Smooth muscle cell (in vitro differentiated cells): ENCODE results near the gene ERVH48-1. TPM values are rescaled to one million over a fixed set of nuclear protein-coding genes. Genes with fewer than 3 reads are reported as not detected.

Source experiments
- DNase-seq: peaks from one replicate; lab custom pipeline; 2025; ENCODE audit not compliant: unreplicated experiment; lab: John Stamatoyannopoulos, UW
- H2AFZ ChIP-seq: fragments of 200-600 bp; sonication (generic); 2 replicates; pipeline ENCODE4 v1.6.0; 2016; ENCODE audit warnings: antibody characterized with exemption, low read depth, mild to moderate bottlenecking
- H3F3A ChIP-seq: fragments of 200-600 bp; sonication (generic); 2 replicates; pipeline ENCODE4 v1.6.0; 2017; ENCODE audit warnings: antibody characterized with exemption, low read depth
- H3K27ac ChIP-seq: fragments of 200-600 bp; sonication (generic); 2 replicates; pipeline ENCODE4 v1.5.1; 2016; ENCODE audit warnings: low read depth, mild to moderate bottlenecking
- H3K27me3 ChIP-seq: fragments of 200-600 bp; sonication (generic); 2 replicates; pipeline ENCODE4 v1.6.1; 2016; ENCODE audit warnings: low read depth, mild to moderate bottlenecking
- H3K36me3 ChIP-seq: fragments of 200-600 bp; sonication (generic); 2 replicates; pipeline ENCODE4 v1.5.1; 2016; ENCODE audit warnings: low read depth
- H3K4me1 ChIP-seq: fragments of 200-600 bp; sonication (generic); 2 replicates; pipeline ENCODE4 v1.5.1; 2016; ENCODE audit warnings: low read depth
- H3K4me2 ChIP-seq: fragments of 200-600 bp; sonication (generic); 2 replicates; pipeline ENCODE4 v1.6.0; 2016; ENCODE audit warnings: mild to moderate bottlenecking
- H3K4me3 ChIP-seq: fragments of 200-600 bp; sonication (generic); 2 replicates; pipeline ENCODE4 v1.5.1; 2016; ENCODE audit warnings: mild to moderate bottlenecking
- H3K79me2 ChIP-seq: fragments of 200-600 bp; sonication (generic); 2 replicates; pipeline ENCODE4 v1.6.0; 2016; ENCODE audit warnings: low read depth, mild to moderate bottlenecking
- H3K9ac ChIP-seq: fragments of 200-600 bp; sonication (generic); 2 replicates; pipeline ENCODE4 v1.6.0; 2016; ENCODE audit warnings: low read depth
- H3K9me3 ChIP-seq: fragments of 200-600 bp; sonication (generic); replicated peaks from 2 replicates; pipeline ENCODE4 v1.5.1; 2016; ENCODE audit warnings: low read depth
- H4K20me1 ChIP-seq: fragments of 200-600 bp; sonication (generic); 2 replicates; pipeline ENCODE4 v1.6.0; 2016; ENCODE audit warnings: low read depth
- CTCF ChIP-seq: fragments of 200-600 bp; sonication (generic); IDR thresholded peaks from 2 replicates; pipeline ENCODE4 v1.5.1; 2017; ENCODE audit warnings: borderline replicate concordance, mild to moderate bottlenecking, antibody characterized with exemption; ENCODE audit not compliant: insufficient read depth, poor library complexity, severe bottlenecking
- WGBS: methylation state at CpG from one replicate; pipeline ENCODE4 v1.1.7; 2016; ENCODE audit warnings: low lambda C conversion rate; 5-methylcytosine and 5-hydroxymethylcytosine counted together
- microRNA-seq: library from miRNA; unstranded; fragments of <30 nt; microRNA quantifications from one replicate; pipeline ENCODE4, GENCODE V29; 2016; ENCODE audit warnings: borderline number of aligned reads
- polyA plus RNA-seq: library from polyadenylated mRNA; unstranded; fragments of >200 nt; fragmentation: Nextera tagmentation; extraction: Ambion mirVana; gene quantifications from 2 replicates; pipeline ENCODE4 v1.2.1, GENCODE V29; 2016
- small RNA-seq: library from RNA; depleted of rRNA; stranded (forward); fragments of <200 nt; gene quantifications from one replicate; pipeline ENCODE3, GENCODE V24; 2014
- total RNA-seq: library from RNA; depleted of rRNA; stranded (reverse); fragments of >200 nt; gene quantifications from 2 replicates; pipeline ENCODE4 v1.2.3, GENCODE V29; 2014

Gene ERVH48-1
- total and polyA plus RNA-seq, 2 experiments from 2014 or later: 6.8 to 7.6 TPM

GRCh38 chr21:42868196-42868595 is 57.2 kb downstream of the ERVH48-1 start:
- Histone ChIP-seq H3K4me2 (no peak overlapping the region), H3K27me3 (no peaks in the 10 kb centered on the region), H3K36me3 (peaks cover 6% of the 10 kb centered on the region), H4K20me1 (peaks cover 29% of the 10 kb centered on the region), H3K9ac (no peak overlapping the region), H3K4me3 (no peak overlapping the region), H3K79me2 (no peaks in the 10 kb centered on the region), H3F3A (no peaks in the 10 kb centered on the region), H2AFZ (no peak overlapping the region), H3K27ac (no peak overlapping the region), H3K4me1 (no peaks in the 10 kb centered on the region), H3K9me3 (no peaks in the 10 kb centered on the region)
- no peak for TF ChIP-seq CTCF
- WGBS: over 99% methylated on average over 10 of the region's 10 CpGs
- no peak for DNase-seq

Small RNA genes within 50 kb of the gene (microRNA-seq; reads per million reads assigned to microRNA genes)
- gene MIR5692B: not detected

Small RNA genes within 50 kb of the gene (small RNA-seq; reads per million reads assigned to genes)
- not detected for gene MIR5692B

Other genes with a start within 250 kb of the ERVH48-1 start
- gene WDR4, start 46.1 kb downstream of the ERVH48-1 start, total RNA-seq: 2.6 and 5.1 TPM in 2 replicates
- gene WDR4, start 46.1 kb downstream of the ERVH48-1 start, polyA plus RNA-seq: 5.1 and 6.2 TPM in 2 replicates
- 23.3 and 29.7 TPM in 2 replicates for gene NDUFV3, start 32.3 kb downstream of the ERVH48-1 start, total RNA-seq
- gene NDUFV3, start 32.3 kb downstream of the ERVH48-1 start, polyA plus RNA-seq: 28.4 and 31.7 TPM in 2 replicates
- gene PKNOX1, start 48.9 kb upstream of the ERVH48-1 start, total RNA-seq: 12.4 and 28.5 TPM in 2 replicates
- gene PKNOX1, start 48.9 kb upstream of the ERVH48-1 start, polyA plus RNA-seq: 20.4 and 20.8 TPM in 2 replicates
- 18.5 and 25.7 TPM in 2 replicates for gene CBS, start 150.2 kb upstream of the ERVH48-1 start, total RNA-seq
- 43.8 and 44.5 TPM in 2 replicates for gene CBS, start 150.2 kb upstream of the ERVH48-1 start, polyA plus RNA-seq
- 50.4 and 55.3 TPM in 2 replicates for gene U2AF1, start 181.9 kb upstream of the ERVH48-1 start, total RNA-seq
- gene U2AF1, start 181.9 kb upstream of the ERVH48-1 start, polyA plus RNA-seq: 54.5 and 67.3 TPM in 2 replicates
- not detected in 2 replicates for gene CRYAA, start 243.4 kb upstream of the ERVH48-1 start, total RNA-seq
- not detected in 2 replicates for gene CRYAA, start 243.4 kb upstream of the ERVH48-1 start, polyA plus RNA-seq